GM12891 (cell line): ENCODE data around the gene SLC22A23.
A peak's percentile ranks its signal among the peaks of the same experiment; 100 is the strongest.

Experiments
- DNase-seq: peaks from one replicate; pipeline ENCODE4 v3.0.0; 2011; ENCODE audit warnings: low spot score; ENCODE audit not compliant: insufficient read length
- FAIRE-seq: peaks from 2 replicates; lab custom pipeline; 2011; peaks lifted over from hg19 to GRCh38; lab: Jason Lieb, UNC
- PAX5 ChIP-seq: IDR thresholded peaks from 2 replicates; pipeline ENCODE4 v1.6.1; 2011; ENCODE audit warnings: low read length, moderate library complexity, mild to moderate bottlenecking; ENCODE audit not compliant: insufficient read depth, severe bottlenecking
- POLR2A ChIP-seq: IDR thresholded peaks from 2 replicates; pipeline ENCODE4 v1.6.1; 2011; ENCODE audit warnings: low read depth, low read length, control low read depth
- POLR2AphosphoS5 ChIP-seq: IDR thresholded peaks from 2 replicates; pipeline ENCODE4 v1.6.1; 2011; ENCODE audit warnings: low read depth, low read length, control low read depth
- POU2F2 ChIP-seq: IDR thresholded peaks from 2 replicates; pipeline ENCODE4 v1.6.1; 2011; ENCODE audit warnings: low read depth, mild to moderate bottlenecking, control low read depth, low read length, moderate library complexity
- SPI1 ChIP-seq: IDR thresholded peaks from 2 replicates; pipeline ENCODE4 v1.6.1; 2011; ENCODE audit warnings: low read depth, low read length, control low read depth
- TAF1 ChIP-seq: IDR thresholded peaks from 2 replicates; pipeline ENCODE4 v1.6.1; 2011; ENCODE audit warnings: low read depth, low read length, control low read depth

SLC22A23 gene

GRCh38 chr6:3417473-3417872 is 39.4 kb downstream of the SLC22A23 start:
- FAIRE-seq (no peak), DNase-seq (no peak)
- no peak for TF ChIP-seq SPI1
- no peak for TF ChIP-seq POLR2A
- no peak for TF ChIP-seq TAF1
- TF ChIP-seq PAX5: no peak
- TF ChIP-seq POU2F2: no peak
- no peak for TF ChIP-seq POLR2AphosphoS5

- DNase-seq (no peak), FAIRE-seq (no peak)
- TF ChIP-seq POLR2AphosphoS5: no peak
- no peak for TF ChIP-seq TAF1
- no peak for TF ChIP-seq SPI1
- no peak for TF ChIP-seq POLR2A
- no peak for TF ChIP-seq POU2F2
- TF ChIP-seq PAX5: no peak
These were observed 41.4 kb downstream of the SLC22A23 start for GRCh38 chr6:3415490-3415889.

- no peak for DNase-seq
- TF ChIP-seq POLR2AphosphoS5 (no peak), POU2F2 (no peak), TAF1 (no peak), SPI1 (no peak), PAX5 (no peak), POLR2A (no peak)
- FAIRE-seq: no peak
These were observed 41.8 kb downstream of the SLC22A23 start for GRCh38 chr6:3415082-3415453.

GRCh38 chr6:3414327-3415081 is 42.3 kb downstream of the SLC22A23 start:
- DNase-seq (peak; percentile 21), FAIRE-seq (no peak)
- no peak for TF ChIP-seq POLR2A

- no peak for TF ChIP-seq PAX5
These were observed 43.3 kb downstream of the SLC22A23 start for GRCh38 chr6:3413592-3413991.

GRCh38 chr6:3412779-3413500 is 43.9 kb downstream of the SLC22A23 start:
- DNase-seq: no peak
- TF ChIP-seq PAX5: no peak
- no peak for TF ChIP-seq TAF1
- no peak for TF ChIP-seq POLR2A
- no peak for TF ChIP-seq POLR2AphosphoS5
- TF ChIP-seq POU2F2: no peak
- TF ChIP-seq SPI1: no peak
- no peak for FAIRE-seq

More at GRCh38 chr6:3413592-3413991, 43.3 kb downstream of the SLC22A23 start:
- FAIRE-seq (no peak), DNase-seq (no peak)

- TF ChIP-seq POLR2AphosphoS5 (no peak), POLR2A (no peak), TAF1 (no peak)
- FAIRE-seq (no peak), DNase-seq (no peak)
These were observed 44.7 kb downstream of the SLC22A23 start for GRCh38 chr6:3411967-3412778.

- no peak for TF ChIP-seq TAF1
- TF ChIP-seq SPI1: peak; percentile 75
- no peak for DNase-seq
- FAIRE-seq: peak; percentile 79
These were observed 46.2 kb downstream of the SLC22A23 start for GRCh38 chr6:3410385-3411360.

GRCh38 chr6:3409699-3410384 is 47.0 kb downstream of the SLC22A23 start:
- TF ChIP-seq POLR2A (no peak), SPI1 (no peak), TAF1 (no peak), POLR2AphosphoS5 (no peak), PAX5 (no peak), POU2F2 (no peak)
- DNase-seq: no peak
- no peak for FAIRE-seq
